Suprapubic skin (tissue), 4 donors: Measurements from ENCODE around the gene C2orf68.

ENCODE experiments used
- CTCF ChIP-seq, 2 donors: fragments of 200-600 bp in 1 of 2; fragments of 450-650 bp in 1 of 2; sonication (generic) in 1 of 2; IDR thresholded peaks; one replicate each; pipeline ENCODE4 v1.5.1; 2016 to 2019; ENCODE audit warnings: antibody characterized with exemption in 2 of 2, mild to moderate bottlenecking in 1 of 2, moderate library complexity in 1 of 2
- POLR2A ChIP-seq, 2 donors: fragments of 450-650 bp; IDR thresholded peaks; one replicate each; pipeline ENCODE4 v1.6.1; 2017; ENCODE audit warnings: antibody characterized with exemption in 2 of 2, mild to moderate bottlenecking in 2 of 2, moderate library complexity in 2 of 2
- POLR2AphosphoS5 ChIP-seq, 3 donors: sonication (generic); formaldehyde crosslinking; IDR thresholded peaks; one replicate each; pipeline ENCODE4 v1.6.1; 2017; ENCODE audit warnings: antibody characterized with exemption in 3 of 3

GRCh38 chr2:85605406-85606115, 6.3 kb downstream of the C2orf68 start:
- TF ChIP-seq CTCF (IDR thresholded peaks at IDR 0.05): no peak
- TF ChIP-seq POLR2A (IDR thresholded peaks at IDR 0.05): no peak
- no peak for TF ChIP-seq POLR2AphosphoS5 (IDR thresholded peaks at IDR 0.05)
